GM12865 (cell line): ENCODE data around the gene CSF1R.

Source experiments
- DNase-seq: peaks from one replicate; pipeline ENCODE4 v3.0.0; 2010; ENCODE audit warnings: low read depth
- H3K4me3 ChIP-seq: 2 replicates; pipeline ENCODE4 v1.5.1; 2011; ENCODE audit warnings: mild to moderate bottlenecking, low read depth, low read length, control low read depth
- CTCF ChIP-seq: IDR thresholded peaks from 2 replicates; pipeline ENCODE4 v1.5.1; 2011; ENCODE audit warnings: low read length, control low read depth, low read depth, inconsistent platforms; ENCODE audit not compliant: insufficient read depth; ENCODE audit errors: missing control alignments

CSF1R gene

GRCh38 chr5:150081541-150082283, 4.6 kb downstream of the CSF1R start:
- TF ChIP-seq CTCF: no peak
- peak; percentile 54 for DNase-seq
- H3K4me3 ChIP-seq: no peak overlapping the region

GRCh38 chr5:150080696-150081435, 5.5 kb downstream of the CSF1R start:
- no peak overlapping the region for H3K4me3 ChIP-seq
- TF ChIP-seq CTCF: no peak
- DNase-seq: no peak

- no peak for DNase-seq
- TF ChIP-seq CTCF: no peak
- H3K4me3 ChIP-seq: no peak overlapping the region
These were observed 6.4 kb downstream of the CSF1R start for GRCh38 chr5:150079909-150080461.

- no peak overlapping the region for H3K4me3 ChIP-seq
- TF ChIP-seq CTCF: no peak
These were observed 7.3 kb downstream of the CSF1R start for GRCh38 chr5:150078802-150079689.

GRCh38 chr5:150077996-150078801, 8.2 kb downstream of the CSF1R start:
- DNase-seq: no peak
- TF ChIP-seq CTCF: no peak
- no peak overlapping the region for H3K4me3 ChIP-seq

More at GRCh38 chr5:150078802-150079689, 7.3 kb downstream of the CSF1R start:
- DNase-seq: no peak

- H3K4me3 ChIP-seq: no peak overlapping the region
- no peak for DNase-seq
- TF ChIP-seq CTCF: no peak
These were observed 9.3 kb downstream of the CSF1R start for GRCh38 chr5:150077060-150077459.
